Transverse colon (tissue), 3 donors: ENCODE measurements around the gene RNF128.

ENCODE experiments used
- EP300 ChIP-seq: sonication (generic); formaldehyde crosslinking; IDR thresholded peaks from one replicate; pipeline ENCODE4 v1.6.1; 2017; ENCODE audit warnings: antibody characterized with exemption, low read depth
- TF ChIP-seq, protein P1 (sequence below), 5 experiments: fragments of 200-600 bp in 3 of 5; fragments of 450-650 bp in 2 of 5; sonication (generic) in 3 of 5; IDR thresholded peaks; 1 replicate in 2 of 5; 2 replicates in 3 of 5; pipeline ENCODE4 v1.5.1; 2016 to 2017; ENCODE audit warnings: antibody characterized with exemption in 5 of 5, inconsistent platforms in 3 of 5, mild to moderate bottlenecking in 2 of 5, moderate library complexity in 1 of 5

DNA sequence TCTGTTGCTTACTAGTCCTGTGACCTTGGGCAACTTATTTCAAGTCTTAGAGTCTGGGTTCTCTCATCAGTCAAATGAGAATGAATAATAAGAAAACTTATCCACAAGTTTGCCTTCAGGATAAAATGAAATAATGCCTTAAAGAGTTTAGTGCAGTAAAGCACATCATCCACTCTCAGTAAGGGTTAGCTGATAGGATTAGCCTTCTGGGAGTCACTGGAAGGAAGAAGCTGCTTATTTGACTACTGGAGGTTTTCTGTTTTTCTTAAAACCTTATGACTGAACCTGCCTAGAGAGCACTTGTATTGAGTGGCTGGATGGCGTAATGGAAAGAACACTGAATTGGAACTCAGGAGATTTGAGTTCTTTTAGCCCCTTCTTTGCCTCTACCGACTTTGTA is 1.8 kb downstream of the RNF128 start:
- TF ChIP-seq, protein P1, sequence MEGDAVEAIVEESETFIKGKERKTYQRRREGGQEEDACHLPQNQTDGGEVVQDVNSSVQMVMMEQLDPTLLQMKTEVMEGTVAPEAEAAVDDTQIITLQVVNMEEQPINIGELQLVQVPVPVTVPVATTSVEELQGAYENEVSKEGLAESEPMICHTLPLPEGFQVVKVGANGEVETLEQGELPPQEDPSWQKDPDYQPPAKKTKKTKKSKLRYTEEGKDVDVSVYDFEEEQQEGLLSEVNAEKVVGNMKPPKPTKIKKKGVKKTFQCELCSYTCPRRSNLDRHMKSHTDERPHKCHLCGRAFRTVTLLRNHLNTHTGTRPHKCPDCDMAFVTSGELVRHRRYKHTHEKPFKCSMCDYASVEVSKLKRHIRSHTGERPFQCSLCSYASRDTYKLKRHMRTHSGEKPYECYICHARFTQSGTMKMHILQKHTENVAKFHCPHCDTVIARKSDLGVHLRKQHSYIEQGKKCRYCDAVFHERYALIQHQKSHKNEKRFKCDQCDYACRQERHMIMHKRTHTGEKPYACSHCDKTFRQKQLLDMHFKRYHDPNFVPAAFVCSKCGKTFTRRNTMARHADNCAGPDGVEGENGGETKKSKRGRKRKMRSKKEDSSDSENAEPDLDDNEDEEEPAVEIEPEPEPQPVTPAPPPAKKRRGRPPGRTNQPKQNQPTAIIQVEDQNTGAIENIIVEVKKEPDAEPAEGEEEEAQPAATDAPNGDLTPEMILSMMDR (IDR thresholded peaks at IDR 0.05), result no peak
- no peak for TF ChIP-seq EP300
